ENCODE results near the gene KIF5B. TPM values are rescaled to one million over a fixed set of nuclear protein-coding genes. Genes with fewer than 3 reads are reported as not detected.

The KIF5B gene
- total RNA-seq, 1 donor from 2014 or later, result 134 TPM

DNA sequence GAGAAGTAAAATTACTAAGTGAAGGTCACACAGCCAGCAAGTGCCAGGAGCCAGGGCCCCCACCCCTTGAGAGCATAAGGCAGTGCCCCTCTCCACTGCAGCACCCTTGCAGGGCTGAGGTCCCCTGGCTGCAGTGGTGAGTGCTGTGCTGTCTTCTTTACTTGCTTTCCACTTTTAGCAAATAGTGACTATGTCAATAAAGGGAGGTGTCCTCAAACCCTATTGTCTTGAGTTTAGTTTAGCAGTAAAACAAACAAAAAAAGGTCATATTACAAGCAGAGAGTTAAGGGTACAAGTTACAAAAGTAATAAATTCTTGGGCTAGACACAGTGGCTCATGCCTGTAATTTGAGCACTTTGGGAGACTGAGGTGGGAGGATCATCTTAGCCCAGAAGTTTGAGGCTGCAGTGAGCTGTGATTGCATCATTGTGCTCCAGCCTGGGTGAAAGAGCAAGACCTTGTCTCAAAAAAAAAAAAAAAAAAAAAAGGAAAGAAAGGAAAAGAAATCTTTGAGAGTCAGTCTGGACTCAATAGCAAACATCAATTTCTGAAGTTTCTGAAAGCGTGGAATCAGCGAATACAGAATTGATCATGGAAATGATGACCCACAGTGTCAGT lies 39.0 kb upstream of the KIF5B start:
- FAIRE-seq, result no peak

DNA sequence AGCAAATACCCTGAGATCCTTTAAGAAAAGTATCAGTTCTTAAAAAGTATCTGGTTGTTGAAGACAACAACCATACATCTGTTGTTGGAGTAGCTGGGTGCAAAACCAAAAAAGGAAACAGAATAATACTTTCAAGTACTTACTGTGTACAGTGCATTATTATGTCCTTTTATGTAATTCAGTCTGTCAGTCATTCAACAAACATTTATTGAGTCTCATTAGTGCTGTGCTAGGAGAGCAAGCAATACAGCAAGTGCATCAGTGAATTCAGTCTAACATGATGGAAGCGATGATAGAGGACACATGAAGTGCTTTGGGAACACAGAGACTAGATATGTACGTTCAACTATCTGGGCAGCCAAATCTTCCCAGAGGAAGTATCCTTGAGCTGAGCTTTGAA lies 37.4 kb upstream of the KIF5B start:
- TF ChIP-seq, protein P1, sequence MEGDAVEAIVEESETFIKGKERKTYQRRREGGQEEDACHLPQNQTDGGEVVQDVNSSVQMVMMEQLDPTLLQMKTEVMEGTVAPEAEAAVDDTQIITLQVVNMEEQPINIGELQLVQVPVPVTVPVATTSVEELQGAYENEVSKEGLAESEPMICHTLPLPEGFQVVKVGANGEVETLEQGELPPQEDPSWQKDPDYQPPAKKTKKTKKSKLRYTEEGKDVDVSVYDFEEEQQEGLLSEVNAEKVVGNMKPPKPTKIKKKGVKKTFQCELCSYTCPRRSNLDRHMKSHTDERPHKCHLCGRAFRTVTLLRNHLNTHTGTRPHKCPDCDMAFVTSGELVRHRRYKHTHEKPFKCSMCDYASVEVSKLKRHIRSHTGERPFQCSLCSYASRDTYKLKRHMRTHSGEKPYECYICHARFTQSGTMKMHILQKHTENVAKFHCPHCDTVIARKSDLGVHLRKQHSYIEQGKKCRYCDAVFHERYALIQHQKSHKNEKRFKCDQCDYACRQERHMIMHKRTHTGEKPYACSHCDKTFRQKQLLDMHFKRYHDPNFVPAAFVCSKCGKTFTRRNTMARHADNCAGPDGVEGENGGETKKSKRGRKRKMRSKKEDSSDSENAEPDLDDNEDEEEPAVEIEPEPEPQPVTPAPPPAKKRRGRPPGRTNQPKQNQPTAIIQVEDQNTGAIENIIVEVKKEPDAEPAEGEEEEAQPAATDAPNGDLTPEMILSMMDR (IDR thresholded peaks at IDR 0.05; ENCODE audit: insufficient read depth, low read length, severe bottlenecking), result no peak
- Histone ChIP-seq H3K36me3 (ENCODE audit: control insufficient read depth, insufficient read depth, low read length) (no peaks in the 10 kb centered on the region), H3K27me3 (ENCODE audit: control insufficient read depth, insufficient read depth, low read length) (no peaks in the 10 kb centered on the region)

More for the DNA sequence above, 39.0 kb upstream of the KIF5B start:
- Histone ChIP-seq H3K27me3 (ENCODE audit: control insufficient read depth, insufficient read depth, low read length) (no peaks in the 10 kb centered on the region), H3K4me3 (ENCODE audit: low read depth, low read length) (no peak overlapping the region), H3K36me3 (ENCODE audit: control insufficient read depth, insufficient read depth, low read length) (no peaks in the 10 kb centered on the region)
- no peak for DNase-seq (ENCODE audit: low read depth)
- TF ChIP-seq, protein P1 (IDR thresholded peaks at IDR 0.05; ENCODE audit: insufficient read depth, low read length, severe bottlenecking), result no peak

DNA sequence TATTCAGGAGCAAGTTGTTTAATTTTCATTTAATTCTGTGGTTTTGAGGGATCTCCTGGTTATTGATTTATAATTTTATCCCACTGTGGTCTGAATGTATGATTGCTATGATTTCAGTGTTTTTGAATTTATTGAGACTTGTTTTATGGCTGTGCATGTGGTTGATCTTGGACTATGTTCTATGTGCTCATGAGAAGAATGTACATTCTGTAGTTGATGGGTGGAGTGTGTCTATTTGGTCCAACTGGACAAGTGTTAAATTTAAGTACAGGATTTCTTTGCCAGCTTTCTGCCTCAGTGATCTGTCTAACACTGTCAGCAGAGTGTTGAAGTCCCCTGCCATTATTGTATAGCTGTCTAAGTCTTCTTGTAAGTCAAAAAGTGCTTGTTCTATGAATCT lies 34.8 kb upstream of the KIF5B start:
- TF ChIP-seq, protein P1 (IDR thresholded peaks at IDR 0.05; ENCODE audit: insufficient read depth, low read length, severe bottlenecking), result no peak

More for the DNA sequence above, 37.4 kb upstream of the KIF5B start:
- no peak for FAIRE-seq
- H3K4me3 ChIP-seq (ENCODE audit: low read depth, low read length), result no peak overlapping the region
- DNase-seq (ENCODE audit: low read depth), result no peak

DNA sequence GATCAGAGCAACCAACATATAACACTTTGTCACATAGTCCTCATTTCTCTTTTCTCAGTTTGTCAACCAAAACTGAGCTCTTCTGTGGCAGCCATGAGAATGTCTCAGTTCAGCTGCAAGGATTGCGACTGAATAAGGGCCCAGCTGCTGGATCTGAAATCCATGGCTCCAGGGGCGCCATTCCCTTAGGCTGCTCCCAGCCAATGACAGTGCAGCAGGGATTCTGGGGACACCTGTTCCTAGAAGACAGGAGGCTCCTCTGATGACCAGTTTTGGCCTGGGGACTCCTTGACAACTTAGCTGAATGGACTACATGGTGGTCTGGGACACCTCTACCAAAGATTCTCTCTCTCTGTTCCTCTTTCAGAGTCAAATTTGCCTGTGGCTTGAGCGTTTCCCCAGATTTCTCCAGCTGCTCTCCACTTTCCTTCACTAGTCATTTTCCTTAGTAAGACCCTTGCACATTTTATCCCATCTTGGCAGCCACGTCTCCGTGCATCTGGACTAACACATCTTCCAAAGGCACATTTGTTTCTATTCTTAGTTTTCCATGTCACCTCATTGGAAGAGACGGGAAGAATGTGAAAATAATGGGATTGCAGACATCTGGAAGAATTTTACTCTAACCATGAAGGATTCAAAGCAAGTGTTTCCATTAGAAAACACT lies 28.1 kb upstream of the KIF5B start:
- H3K4me3 ChIP-seq (ENCODE audit: low read depth, low read length), result no peak overlapping the region
- DNase-seq (ENCODE audit: low read depth) (no peak), FAIRE-seq (no peak)
- H3K27me3 ChIP-seq (ENCODE audit: control insufficient read depth, insufficient read depth, low read length), result no peaks in the 10 kb centered on the region
- no peaks in the 10 kb centered on the region for H3K36me3 ChIP-seq (ENCODE audit: control insufficient read depth, insufficient read depth, low read length)
- TF ChIP-seq, protein P1 (IDR thresholded peaks at IDR 0.05; ENCODE audit: insufficient read depth, low read length, severe bottlenecking), result no peak

More for the DNA sequence above, 34.8 kb upstream of the KIF5B start:
- Histone ChIP-seq H3K4me3 (ENCODE audit: low read depth, low read length) (no peak overlapping the region), H3K36me3 (ENCODE audit: control insufficient read depth, insufficient read depth, low read length) (no peaks in the 10 kb centered on the region), H3K27me3 (ENCODE audit: control insufficient read depth, insufficient read depth, low read length) (no peaks in the 10 kb centered on the region)
- FAIRE-seq, result no peak
- no peak for DNase-seq (ENCODE audit: low read depth)

DNA sequence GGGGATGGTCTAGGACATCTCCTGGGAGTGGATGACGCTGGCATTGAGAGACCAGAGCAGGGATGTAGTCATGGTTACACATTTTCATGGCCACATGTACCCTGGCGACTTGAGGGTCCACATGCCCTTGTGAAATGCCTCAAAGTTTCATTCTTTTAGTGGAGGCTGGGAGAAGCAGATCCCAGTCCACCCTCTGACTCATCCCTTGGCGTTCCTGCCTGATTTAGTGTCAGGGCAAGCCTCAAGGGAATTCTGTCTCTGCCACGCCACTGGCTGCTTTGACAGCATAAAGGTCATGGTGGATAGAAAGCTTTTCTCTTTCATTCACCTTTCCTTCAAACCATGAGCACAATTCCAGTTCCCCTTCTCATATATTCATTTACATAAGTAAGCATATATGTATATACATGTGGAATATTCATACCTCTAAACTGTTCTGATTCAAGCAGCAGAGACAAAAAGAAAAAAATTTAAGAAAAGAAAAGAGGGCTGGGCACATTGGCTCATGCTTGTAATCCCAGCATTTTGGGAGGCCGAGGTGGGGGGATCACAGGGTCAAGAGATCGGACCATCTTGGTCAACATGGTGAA lies 21.8 kb upstream of the KIF5B start:
- H3K27me3 ChIP-seq (ENCODE audit: control insufficient read depth, insufficient read depth, low read length), result no peaks in the 10 kb centered on the region
- no peak overlapping the region for H3K4me3 ChIP-seq (ENCODE audit: low read depth, low read length)
- no peak for FAIRE-seq
- H3K36me3 ChIP-seq (ENCODE audit: control insufficient read depth, insufficient read depth, low read length), result no peaks in the 10 kb centered on the region
- TF ChIP-seq, protein P1 (IDR thresholded peaks at IDR 0.05; ENCODE audit: insufficient read depth, low read length, severe bottlenecking), result no peak
- peak; percentile 75 for DNase-seq (ENCODE audit: low read depth)
